Endothelial cell of umbilical vein (primary cell): ENCODE data around the gene NQO2. TPM values are rescaled to one million over a fixed set of nuclear protein-coding genes. Genes with fewer than 3 reads are reported as not detected.

Experiments used
- BruUV-seq: library from RNA; stranded (reverse); fragments of 400-500 nt; replicated peaks from 2 replicates; lab custom pipeline; 2021; lab: Mats Ljungman, UMichigan
- CTCF ChIA-PET: fragments of 300-600, 350-600 bp; sonication (Branson Sonifier 250); formaldehyde crosslinking; loops from one replicate; lab custom pipeline; 2021; ENCODE audit warnings: antibody characterized with exemption, inconsistent platforms; lab: Charles Lee
- POLR2A ChIA-PET: fragments of 300-600, 350-600 bp; sonication (Branson Sonifier 250); formaldehyde crosslinking; loops from one replicate; lab custom pipeline; 2021; ENCODE audit warnings: antibody characterized with exemption, inconsistent platforms; lab: Charles Lee
- DNase-seq: peaks from one replicate; pipeline ENCODE4 v3.0.0-alpha.2; 2011; ENCODE audit warnings: low read depth, low spot score
- FAIRE-seq: peaks from 2 replicates; lab custom pipeline; 2011; peaks lifted over from hg19 to GRCh38; lab: Jason Lieb, UNC
- H2AFZ ChIP-seq: 2 replicates; pipeline ENCODE4 v1.6.0; 2012; ENCODE audit warnings: low read depth, low read length, control low read depth, inconsistent platforms
- H3K27ac ChIP-seq: 2 replicates; pipeline ENCODE4 v1.5.1; 2011; ENCODE audit warnings: low read depth, mild to moderate bottlenecking, control low read depth, low read length, moderate library complexity; ENCODE audit not compliant: insufficient read depth
- H3K27me3 ChIP-seq, 2 experiments: 2 replicates each; pipeline versions ENCODE4 v1.6.0 to v1.6.1; 2011; ENCODE audit warnings: low read length in 2 of 2, mixed read lengths in 1 of 2; ENCODE audit not compliant: control insufficient read depth in 2 of 2, insufficient read depth in 2 of 2
- H3K36me3 ChIP-seq, 2 experiments: 2 replicates in 1 of 2; 3 replicates in 1 of 2; pipeline ENCODE4 v1.5.1; 2011; ENCODE audit warnings: low read length in 2 of 2, mild to moderate bottlenecking in 1 of 2, moderate library complexity in 1 of 2; ENCODE audit not compliant: control insufficient read depth in 2 of 2, insufficient read depth in 2 of 2; ENCODE audit errors: extremely low read depth in 1 of 2
- H3K4me1 ChIP-seq: 3 replicates; pipeline ENCODE4 v1.5.1; 2011; ENCODE audit warnings: mild to moderate bottlenecking, low read length; ENCODE audit not compliant: control insufficient read depth, insufficient read depth; ENCODE audit errors: extremely low read depth
- H3K4me2 ChIP-seq: 2 replicates; pipeline ENCODE4 v1.6.1; 2011; ENCODE audit warnings: low read length, control low read depth, mixed read lengths; ENCODE audit not compliant: insufficient read depth
- H3K4me3 ChIP-seq, 3 experiments: fragments of 200-600 bp in 1 of 3; sonication (generic), shearing (Covaris generic) in 1 of 3; replicated peaks in 1 of 3; 2 replicates each; pipeline ENCODE4 v1.5.1; 2011 to 2016; ENCODE audit warnings: control low read depth in 3 of 3, low read length in 3 of 3, mild to moderate bottlenecking in 2 of 3, inconsistent platforms in 1 of 3, low read depth in 1 of 3, moderate library complexity in 1 of 3; ENCODE audit not compliant: insufficient read depth in 1 of 3
- H3K79me2 ChIP-seq: 2 replicates; pipeline ENCODE4 v1.6.0; 2012; ENCODE audit warnings: low read length, inconsistent platforms; ENCODE audit not compliant: control insufficient read depth, insufficient read depth
- H3K9ac ChIP-seq: replicated peaks from 2 replicates; pipeline ENCODE3; 2011; ENCODE audit warnings: low read length, control low read depth; ENCODE audit not compliant: insufficient read depth; ENCODE audit errors: extremely low read depth
- H3K9me1 ChIP-seq: replicated peaks from 3 replicates; pipeline ENCODE4 v1.6.0; 2011; ENCODE audit warnings: mild to moderate bottlenecking, low read length; ENCODE audit not compliant: control insufficient read depth, insufficient read depth; ENCODE audit errors: extremely low read depth
- H3K9me3 ChIP-seq: replicated peaks from 2 replicates; pipeline ENCODE4 v1.5.1; 2012; ENCODE audit warnings: low read length, inconsistent platforms; ENCODE audit not compliant: control insufficient read depth, insufficient read depth
- H4K20me1 ChIP-seq: replicated peaks from 2 replicates; pipeline ENCODE3; 2011; ENCODE audit warnings: mild to moderate bottlenecking, low read length; ENCODE audit not compliant: control insufficient read depth, insufficient read depth; ENCODE audit errors: extremely low read depth
- CTCF ChIP-seq, 2 donors: IDR thresholded peaks; 1 replicate in 1 of 2; 2 replicates in 1 of 2; pipeline ENCODE4 v1.5.1; 2011; ENCODE audit warnings: low read length in 2 of 2, mild to moderate bottlenecking in 2 of 2, moderate library complexity in 2 of 2, control low read depth in 1 of 2, inconsistent platforms in 1 of 2, low read depth in 1 of 2; ENCODE audit not compliant: insufficient read depth in 1 of 2; ENCODE audit errors: extremely low read depth in 1 of 2
- EZH2 ChIP-seq: IDR thresholded peaks from 2 replicates; pipeline ENCODE4 v1.6.1; 2012; ENCODE audit warnings: borderline replicate concordance, low read depth, mild to moderate bottlenecking, moderate library complexity, low read length, inconsistent platforms; ENCODE audit not compliant: severe bottlenecking
- FOS ChIP-seq: IDR thresholded peaks from 2 replicates; pipeline ENCODE4 v1.6.1; 2011; ENCODE audit warnings: mild to moderate bottlenecking, low read length, moderate library complexity, borderline replicate concordance; ENCODE audit not compliant: insufficient read depth
- GATA2 ChIP-seq: IDR thresholded peaks from 2 replicates; pipeline ENCODE4 v1.7.0; 2011; ENCODE audit warnings: low read depth, mild to moderate bottlenecking, moderate library complexity, mixed read lengths, low read length; ENCODE audit not compliant: insufficient read length, insufficient read depth
- JUN ChIP-seq: IDR thresholded peaks from 2 replicates; pipeline ENCODE4 v1.6.1; 2011; ENCODE audit warnings: borderline replicate concordance, low read depth; ENCODE audit not compliant: insufficient read length, insufficient read depth
- MAX ChIP-seq: IDR thresholded peaks from 2 replicates; pipeline ENCODE4 v1.6.1; 2011; ENCODE audit not compliant: insufficient read depth, insufficient read length
- MYC ChIP-seq: IDR thresholded peaks from one replicate; pipeline ENCODE4 v1.6.1; 2011; ENCODE audit warnings: mild to moderate bottlenecking, low read depth, low read length
- POLR2A ChIP-seq: IDR thresholded peaks from 2 replicates; pipeline ENCODE4 v1.6.1; 2012; ENCODE audit warnings: low read depth, mild to moderate bottlenecking, control low read depth, low read length
- POLR2AphosphoS5 ChIP-seq: IDR thresholded peaks from 2 replicates; pipeline ENCODE4 v1.6.1; 2012; ENCODE audit warnings: low read depth, mild to moderate bottlenecking, control low read depth, low read length, moderate library complexity; ENCODE audit not compliant: insufficient read depth
- dilution Hi-C: fragments of 300-500 bp; cut with MboI; formaldehyde crosslinking; loops from one replicate; pipeline ENCODE4 v1.15.0; 2019; ENCODE audit warnings: low sequenced_read_pairs; ENCODE audit not compliant: extremely low pct_ligation_motif_present
- intact Hi-C: fragments of 100-400 bp; cut with micrococcal nuclease; formaldehyde crosslinking; loops from one replicate; pipeline ENCODE4 v1.10.0; 2022
- polyA plus RNA-seq, 4 experiments: library from polyadenylated mRNA; depleted of rRNA in 3 of 4; stranded (reverse) in 3 of 4; unstranded in 1 of 4; fragments of >200 nt; gene quantifications; 2 replicates each; pipeline versions ENCODE4 v1.2.1 to v1.2.3, GENCODE V29; 2011 to 2012; ENCODE audit warnings: missing spikeins in 1 of 4
- total RNA-seq: library from RNA; stranded (reverse); gene quantifications from 2 replicates; pipeline ENCODE4 v1.2.3, GENCODE V29; 2021

Gene NQO2
- total and polyA plus RNA-seq, 2 donors (not counting 3 experiments of a cell fraction or from before 2014, with no cell fraction given), result 27.6 to 48.0 TPM

- dilution Hi-C loops, result no loop called here
- no peak for TF ChIP-seq EZH2
- no peak for TF ChIP-seq GATA2
- no peak for TF ChIP-seq CTCF (IDR thresholded peaks at IDR 0.05; ENCODE audit: extremely low read depth in 1 of 2, insufficient read depth in 1 of 2, low read depth in 1 of 2, low read length in 2 of 2)
- no peak for TF ChIP-seq MAX
- TF ChIP-seq MYC, result no peak
- no peak for TF ChIP-seq FOS
- TF ChIP-seq POLR2A, result no peak
- no peak for TF ChIP-seq JUN
- no peak for TF ChIP-seq POLR2AphosphoS5
- no peak overlapping the region for H3K4me3 ChIP-seq
- H3K4me2 ChIP-seq, result no peak overlapping the region
- H3K9me3 ChIP-seq, result no peaks in the 10 kb centered on the region
- POLR2A ChIA-PET, result no interaction called here
- CTCF ChIA-PET, result interaction anchor here (1.0 to 1.9 kb wide), 2 partner anchors 13 to 16 kb away, joined by 4 read pairs; no protein-coding TSS in a partner anchor
- peaks cover 6% of the 10 kb centered on the region for H3K4me1 ChIP-seq
- H3K79me2 ChIP-seq, result no peaks in the 10 kb centered on the region
- H3K9me1 ChIP-seq, result no peaks in the 10 kb centered on the region
- no peaks in the 10 kb centered on the region for H4K20me1 ChIP-seq
- H3K27ac ChIP-seq, result no peak overlapping the region
- no peaks in the 10 kb centered on the region for H3K27me3 ChIP-seq
- no peak overlapping the region for H2AFZ ChIP-seq
- no peaks in the 10 kb centered on the region for H3K36me3 ChIP-seq
- no peak for DNase-seq
- FAIRE-seq, result no peak
- H3K9ac ChIP-seq, result no peak overlapping the region
- intact Hi-C loops, result no loop called here
- no TSS peak for BruUV-seq
Observed at GRCh38 chr6:3017304-3017703, 17.6 kb downstream of the NQO2 start.
